HG02852 (cell line): Measurements from ENCODE around the gene BBOX1.

Experiments
- ATAC-seq: cut with Tn5 transposase; IDR thresholded peaks from one replicate; pipeline ENCODE4 v1.9.1; 2021; ENCODE audit warnings: mild to moderate bottlenecking, moderate library complexity; ENCODE audit not compliant: unreplicated experiment

Gene BBOX1

DNA sequence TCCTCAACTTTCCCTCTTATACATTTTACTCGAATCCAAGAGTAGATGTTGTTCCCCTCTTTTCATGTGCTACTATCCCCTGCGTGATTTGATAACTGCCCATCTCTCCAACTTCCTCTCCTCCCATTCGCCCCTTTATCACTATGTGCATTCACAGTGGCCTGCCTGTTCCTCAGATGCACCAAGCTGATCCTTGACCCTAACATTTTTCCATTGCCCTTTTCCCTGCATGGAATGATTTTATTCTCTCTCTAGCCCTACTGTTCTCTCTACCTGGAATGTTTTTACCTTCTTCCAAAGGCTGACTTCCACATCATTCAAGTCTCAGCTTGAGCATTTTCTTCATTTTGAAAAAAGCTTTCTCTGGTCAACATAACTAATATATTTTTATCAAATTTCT lies 15.8 kb upstream of the BBOX1 start:
- no peak for ATAC-seq

GRCh38 chr11:27025312-27025955 lies 15.2 kb upstream of the BBOX1 start:
- ATAC-seq = no peak

DNA sequence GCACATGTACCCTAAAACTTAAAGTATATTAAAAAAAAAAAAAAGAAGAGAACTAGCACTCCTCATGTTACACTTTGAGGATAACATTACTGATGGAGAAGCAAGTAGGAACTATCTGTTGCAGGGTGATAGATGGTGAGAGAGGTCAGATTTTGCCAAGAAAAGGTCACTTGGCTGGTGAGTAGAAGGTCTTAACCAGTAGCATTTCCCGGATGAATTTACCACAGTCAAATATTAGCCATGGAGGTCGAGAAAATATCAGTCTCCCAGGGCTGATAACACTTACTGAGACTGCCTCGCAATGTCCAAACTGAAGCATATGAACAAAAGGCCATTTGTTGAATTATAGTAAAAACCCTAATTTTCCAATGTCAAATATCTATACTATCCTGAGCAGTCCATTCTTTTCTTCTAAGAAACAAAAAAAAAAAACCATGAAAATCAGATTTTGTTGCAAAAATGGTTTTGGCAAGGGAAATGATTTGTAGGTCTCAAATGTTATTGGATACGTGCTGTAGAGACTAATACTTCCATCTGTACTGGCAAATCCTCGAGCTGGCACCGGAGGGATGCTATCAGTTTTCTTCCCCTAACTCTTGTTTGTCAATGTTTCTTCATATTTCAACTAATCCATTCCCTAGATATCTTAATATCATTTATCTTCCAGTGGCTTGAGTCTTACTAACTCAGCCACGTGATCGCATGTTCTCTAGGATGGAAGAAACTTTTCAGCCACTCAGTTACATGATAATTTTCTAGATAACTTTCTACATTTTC lies 14.5 kb upstream of the BBOX1 start:
- ATAC-seq = no peak

DNA sequence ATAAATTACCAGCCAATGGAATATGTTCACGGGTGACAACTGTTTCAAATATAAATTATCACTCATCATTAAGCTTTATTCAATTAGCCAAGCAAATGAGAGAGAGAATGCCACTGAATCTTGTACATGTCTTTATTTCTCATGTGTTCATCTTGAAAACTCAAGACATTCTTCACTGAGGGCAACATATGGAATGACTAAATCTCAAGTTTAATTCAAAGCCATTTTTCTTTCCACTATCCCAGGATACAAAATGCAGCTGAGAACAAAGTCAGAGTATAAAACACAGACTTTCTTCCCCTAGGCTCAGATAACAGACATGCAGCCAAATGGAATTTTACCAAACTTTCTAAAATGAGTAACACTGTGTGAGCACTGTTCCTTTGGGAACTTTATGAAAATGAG lies 12.1 kb upstream of the BBOX1 start:
- no peak for ATAC-seq

- no peak for ATAC-seq
Observed at GRCh38 chr11:27029966-27030365, 10.6 kb upstream of the BBOX1 start.

DNA sequence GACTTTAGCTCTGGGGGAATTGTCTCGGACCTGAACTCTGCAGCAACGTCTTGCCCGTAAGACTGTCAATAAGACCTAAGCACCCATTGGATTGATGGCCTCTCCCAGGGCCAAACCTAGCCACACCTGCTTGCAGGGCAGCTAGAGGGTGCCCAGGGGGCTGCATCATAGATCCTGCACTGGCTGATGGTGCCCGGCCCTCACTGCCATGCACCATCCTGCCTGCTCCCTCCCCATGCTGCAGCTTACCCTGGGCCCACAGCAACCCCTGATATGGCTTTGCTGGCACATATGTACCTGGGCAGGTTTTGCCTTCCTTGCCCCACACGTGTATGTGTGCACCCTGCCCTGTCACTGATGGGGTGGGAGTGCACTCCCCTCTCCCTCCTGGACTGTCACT lies 8.9 kb upstream of the BBOX1 start:
- ATAC-seq = no peak

- ATAC-seq = no peak
Observed at GRCh38 chr11:27039873-27040272, 742 bp upstream of the BBOX1 start.

DNA sequence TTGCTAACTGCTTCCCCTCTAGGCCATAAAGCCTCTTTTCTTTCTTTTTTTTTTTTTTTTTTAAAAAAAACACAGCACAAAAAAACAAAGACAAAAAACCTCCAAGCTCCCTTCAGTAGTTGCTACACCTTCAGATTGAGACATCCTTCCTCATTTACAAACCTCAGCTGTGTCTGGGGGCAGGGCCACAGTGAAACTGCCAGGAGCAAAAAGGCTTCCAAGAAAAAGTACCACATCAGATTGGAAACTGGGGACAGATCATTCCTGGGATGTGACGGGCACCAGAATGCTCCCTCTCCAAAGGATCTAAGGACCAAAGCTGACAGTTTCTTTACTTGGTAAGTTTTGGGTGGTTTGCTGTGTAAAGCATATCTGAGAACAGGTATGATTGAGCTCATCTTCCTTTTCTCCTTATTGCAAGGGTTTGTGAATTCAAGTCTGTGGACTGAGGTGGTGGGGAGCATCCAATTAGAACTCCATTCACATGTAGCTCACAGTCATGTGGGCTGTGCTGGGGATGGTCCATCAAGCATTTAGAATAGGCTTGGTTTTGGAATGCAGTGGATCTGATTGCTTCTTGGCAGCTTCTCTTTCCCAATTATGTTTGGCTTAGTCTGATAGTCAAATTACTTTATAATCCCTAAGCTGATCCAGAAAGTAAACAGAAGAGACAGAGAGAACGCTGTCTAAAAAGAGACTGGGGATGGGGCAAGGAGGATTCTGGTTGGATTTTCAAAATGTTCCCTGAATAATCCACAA lies 705 bp downstream of the BBOX1 start:
- no peak for ATAC-seq

DNA sequence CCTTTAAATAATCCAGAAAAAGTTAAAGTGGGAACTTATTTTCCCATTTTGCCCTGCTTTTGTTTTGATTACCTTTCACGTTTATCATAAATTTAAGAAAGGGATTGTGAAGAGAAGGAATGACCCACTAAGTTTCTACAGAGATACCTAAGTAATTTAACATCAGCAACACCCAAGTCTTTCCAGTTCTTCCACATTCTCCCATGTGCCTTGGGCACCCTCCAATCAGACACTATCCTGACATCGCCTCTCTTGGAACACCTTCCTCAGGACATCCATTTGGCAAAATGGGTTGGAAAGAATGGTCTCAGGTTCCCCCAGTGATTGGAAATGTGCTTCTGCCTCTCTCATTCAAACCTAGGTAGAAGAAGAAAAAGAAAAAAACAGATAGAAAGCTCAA lies 6.3 kb downstream of the BBOX1 start:
- ATAC-seq = no peak

DNA sequence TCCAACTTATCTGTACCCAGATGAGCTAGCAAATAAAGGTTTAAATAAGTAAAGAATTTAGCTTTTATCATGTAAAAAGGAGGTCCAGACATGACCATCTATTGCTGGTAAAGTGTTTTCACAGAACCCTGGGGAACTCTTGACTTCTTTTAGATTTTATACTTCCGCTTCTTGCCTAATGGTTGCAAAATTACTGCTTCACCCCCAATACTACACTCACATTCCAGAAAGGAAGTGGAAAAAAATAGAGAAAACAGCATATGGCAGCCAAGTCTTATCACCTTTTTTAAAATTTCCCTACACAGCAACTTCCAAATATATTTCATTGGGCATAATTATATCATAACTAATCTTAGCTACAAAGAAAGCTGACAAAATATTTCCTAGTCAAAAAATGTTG lies 12.1 kb downstream of the BBOX1 start:
- no peak for ATAC-seq

- ATAC-seq = no peak
Observed at GRCh38 chr11:27055065-27055682, 14.6 kb downstream of the BBOX1 start.

GRCh38 chr11:27057091-27057780 lies 16.6 kb downstream of the BBOX1 start:
- no peak for ATAC-seq

DNA sequence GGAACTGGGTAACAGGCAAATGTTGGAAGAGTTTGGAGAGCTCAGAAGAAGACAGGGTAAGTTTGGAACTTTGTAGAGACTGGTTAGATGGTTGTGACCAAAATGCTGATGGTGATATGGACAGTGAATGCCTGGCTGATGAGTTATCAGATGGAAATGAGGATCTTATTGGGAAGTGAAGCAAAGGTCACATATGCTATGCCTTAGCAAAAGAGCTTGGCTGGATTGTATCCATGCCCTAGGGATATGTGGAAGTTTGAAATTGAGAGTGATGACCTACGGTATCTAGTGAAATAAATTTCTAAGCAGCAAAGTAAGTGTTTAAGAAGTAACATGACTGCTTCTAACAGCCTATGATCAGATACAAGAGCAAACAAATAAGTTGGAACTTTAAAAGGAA lies 17.8 kb downstream of the BBOX1 start:
- no peak for ATAC-seq

- ATAC-seq = no peak
Observed at GRCh38 chr11:27059431-27059830, 18.8 kb downstream of the BBOX1 start.

GRCh38 chr11:27060816-27061460 lies 20.3 kb downstream of the BBOX1 start:
- no peak for ATAC-seq

DNA sequence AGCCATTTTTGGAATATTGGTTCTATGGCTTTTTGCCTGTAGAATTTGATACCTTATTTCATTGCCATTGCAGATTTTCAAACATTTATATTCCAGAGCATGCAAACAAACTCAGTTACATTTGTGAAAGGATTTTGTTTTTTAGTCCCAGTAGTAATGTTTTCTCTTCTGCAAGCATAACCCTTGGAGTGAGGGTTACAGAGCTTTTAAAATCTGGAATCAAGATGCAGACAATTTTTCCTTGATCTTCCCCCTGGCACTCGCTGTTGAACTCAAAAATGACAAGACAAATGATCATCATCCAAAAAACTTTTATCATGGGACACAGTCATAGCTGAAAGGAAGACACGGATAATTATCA lies 20.8 kb downstream of the BBOX1 start:
- ATAC-seq = no peak

- ATAC-seq = no peak
Observed at GRCh38 chr11:27064086-27064485, 23.5 kb downstream of the BBOX1 start.

- no peak for ATAC-seq
Observed at GRCh38 chr11:27075192-27075591, 34.6 kb downstream of the BBOX1 start.

DNA sequence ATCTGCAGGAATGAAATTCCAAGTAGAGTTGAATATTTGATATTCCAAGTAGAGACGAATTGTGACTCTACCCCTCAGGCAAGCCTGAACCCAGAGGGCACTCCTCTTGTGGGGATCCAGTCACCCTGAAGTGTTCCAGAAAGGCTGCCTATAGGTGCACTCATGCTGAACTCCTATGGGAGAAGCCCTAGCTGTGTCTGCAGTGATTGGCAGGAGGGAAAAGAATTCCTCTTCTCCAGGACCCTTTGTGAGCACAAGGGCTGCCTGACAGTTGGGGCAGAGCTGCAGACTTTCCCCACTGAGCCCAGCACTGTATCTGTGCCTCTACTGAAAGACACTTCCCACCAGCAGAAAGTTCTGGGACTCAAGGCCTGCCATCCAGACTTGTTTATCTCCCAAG lies 35.0 kb downstream of the BBOX1 start:
- ATAC-seq = no peak

DNA sequence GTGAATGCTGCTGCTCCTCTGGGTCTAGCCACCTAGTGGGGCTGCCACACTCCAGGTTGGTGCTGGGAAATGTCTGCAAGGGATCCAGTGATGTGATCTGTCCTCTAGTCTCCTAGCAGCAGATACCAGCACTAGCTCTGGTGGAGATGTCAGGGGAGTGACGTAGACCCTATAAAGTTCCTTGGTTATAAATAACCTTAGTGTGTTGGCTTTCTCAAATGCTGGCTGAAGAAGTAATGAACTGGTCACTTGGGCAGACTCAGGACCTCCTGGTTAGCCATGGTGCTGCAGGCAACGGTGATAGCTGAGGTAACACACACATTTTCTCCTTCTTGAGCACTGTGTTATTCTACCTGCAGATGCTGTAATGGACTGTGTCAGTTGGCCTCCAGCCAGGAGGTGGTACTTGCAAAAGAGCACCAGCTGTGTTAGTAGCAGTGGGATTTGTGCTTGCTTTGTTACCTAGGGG lies 35.5 kb downstream of the BBOX1 start:
- no peak for ATAC-seq
